Sigmoid colon (tissue), 7 donors: Measurements from ENCODE around the gene TENM4. TPM values are rescaled to one million over a fixed set of nuclear protein-coding genes. Genes with fewer than 3 reads are reported as not detected.

Source experiments
- DNase-seq: peaks from one replicate; pipeline ENCODE4 v3.0.0-alpha.2; 2019
- H3K27ac ChIP-seq, 4 donors: fragments of 200-600 bp; sonication (generic); one replicate each; pipeline ENCODE4 v1.5.1; 2016 to 2019; ENCODE audit warnings: mild to moderate bottlenecking in 1 of 4
- H3K27me3 ChIP-seq, 3 donors: fragments of 200-600 bp; sonication (generic); one replicate each; pipeline ENCODE4 v1.5.1; 2019; ENCODE audit warnings: mild to moderate bottlenecking in 1 of 3
- H3K36me3 ChIP-seq, 4 donors: fragments of 200-600 bp; sonication (generic); one replicate each; pipeline ENCODE4 v1.5.1; 2016 to 2019
- H3K4me1 ChIP-seq, 4 donors: fragments of 200-600 bp; sonication (generic); one replicate each; pipeline ENCODE4 v1.5.1; 2017 to 2019
- H3K4me3 ChIP-seq, 4 donors: fragments of 200-600 bp; sonication (generic); one replicate each; pipeline ENCODE4 v1.5.1; 2017 to 2019; ENCODE audit warnings: mild to moderate bottlenecking in 2 of 4, moderate library complexity in 1 of 4
- H3K9me3 ChIP-seq, 4 donors: fragments of 200-600 bp in 3 of 4; sonication (generic) in 3 of 4; one replicate each; pipeline versions ENCODE4 v1.5.1 to v1.6.1; 2013 to 2019
- CTCF ChIP-seq, 4 experiments: fragments of 450-650 bp in 3 of 4; fragments of 200-600 bp in 1 of 4; IDR thresholded peaks; one replicate each; pipeline ENCODE4 v1.5.1; 2016 to 2019; ENCODE audit warnings: antibody characterized with exemption in 4 of 4, mild to moderate bottlenecking in 3 of 4, moderate library complexity in 2 of 4
- EP300 ChIP-seq, 4 donors: sonication (generic); formaldehyde crosslinking; IDR thresholded peaks; one replicate each; pipeline ENCODE4 v1.6.1; 2017; ENCODE audit warnings: antibody characterized with exemption in 4 of 4
- POLR2A ChIP-seq, 2 donors: fragments of 450-650 bp; IDR thresholded peaks; one replicate each; pipeline ENCODE4 v1.6.1; 2016; ENCODE audit warnings: antibody characterized with exemption in 2 of 2, mild to moderate bottlenecking in 2 of 2, moderate library complexity in 2 of 2
- POLR2AphosphoS5 ChIP-seq, 4 donors: sonication (generic); formaldehyde crosslinking; IDR thresholded peaks; one replicate each; pipeline ENCODE4 v1.6.1; 2017; ENCODE audit warnings: antibody characterized with exemption in 4 of 4
- WGBS, 2 donors: extraction: QIAGEN DNeasy Blood & Tissue Kit; methylation state at CpG; one replicate each; pipeline ENCODE4 v1.1.7; 2013; 5-methylcytosine and 5-hydroxymethylcytosine counted together
- intact Hi-C: fragments of 100-400 bp; cut with DNase I; formaldehyde crosslinking; loops from one replicate; pipeline ENCODE4 v1.15.1; 2023
- polyA plus RNA-seq, 3 donors: library from polyadenylated mRNA; stranded (reverse); fragments of 200-250 nt; gene quantifications; one replicate each; pipeline ENCODE4 v1.2.3, GENCODE V29; 2013
- total RNA-seq, 4 donors: library from RNA; depleted of rRNA; stranded (reverse); fragments of >200 nt; gene quantifications; one replicate each; pipeline ENCODE4 v1.1.0, GENCODE V29; 2016
- donor health status: healthy with polysubstance abuse.
- donor health status: Bipolar disorder and iron deficiency.
- donor health status: healthy.

The TENM4 gene
- total and polyA plus RNA-seq, 7 donors, result 0.23 to 14.6 (median 1.9) TPM; not detected in 1

GRCh38 chr11:78630561-78631303 is 810.1 kb downstream of the TENM4 start:
- Histone ChIP-seq H3K36me3 (no peaks in the 10 kb centered on the region), H3K27me3 (peaks cover 0 to 4% (median 0%) of the 10 kb centered on the region in 3 donors), H3K9me3 (peaks cover 0 to 16% (median 11%) of the 10 kb centered on the region in 4 donors), H3K4me3 (no peak overlapping the region), H3K27ac (no peak overlapping the region), H3K4me1 (no peaks in the 10 kb centered on the region)
- no peak for DNase-seq
- 76 to 89% methylated on average over 4 of the region's 4 CpGs for WGBS, 2 donors
- intact Hi-C loops, result no loop called here
- TF ChIP-seq POLR2A (IDR thresholded peaks at IDR 0.05), result no peak
- TF ChIP-seq CTCF (IDR thresholded peaks at IDR 0.05), result no peak
- TF ChIP-seq POLR2AphosphoS5 (IDR thresholded peaks at IDR 0.05), result no peak
- TF ChIP-seq EP300 (IDR thresholded peaks at IDR 0.05), result no peak

- Histone ChIP-seq H3K27ac (no peak overlapping the region), H3K4me3 (no peak overlapping the region), H3K36me3 (no peaks in the 10 kb centered on the region), H3K9me3 (peaks cover 0 to 16% (median 11%) of the 10 kb centered on the region in 4 donors), H3K27me3 (peaks cover 0 to 4% (median 0%) of the 10 kb centered on the region in 3 donors), H3K4me1 (no peaks in the 10 kb centered on the region)
- TF ChIP-seq POLR2AphosphoS5 (IDR thresholded peaks at IDR 0.05), result no peak
- TF ChIP-seq EP300 (IDR thresholded peaks at IDR 0.05), result no peak
- TF ChIP-seq POLR2A (IDR thresholded peaks at IDR 0.05), result no peak
- TF ChIP-seq CTCF (IDR thresholded peaks at IDR 0.05), result no peak
- DNase-seq, result no peak
- WGBS, 2 donors, result 85 to 91% methylated on average over 3 of the region's 3 CpGs
- intact Hi-C loops, result no loop called here
These were observed 810.7 kb downstream of the TENM4 start for GRCh38 chr11:78630155-78630554.

- no peak overlapping the region for H3K27ac ChIP-seq
- no peak for DNase-seq
- WGBS, 2 donors, result 69 to 78% methylated on average over 5 of the region's 5 CpGs
- no peaks in the 10 kb centered on the region for H3K36me3 ChIP-seq
- no peaks in the 10 kb centered on the region for H3K27me3 ChIP-seq
- H3K4me1 ChIP-seq, result no peaks in the 10 kb centered on the region
- intact Hi-C loops, result no loop called here
- no peak overlapping the region for H3K4me3 ChIP-seq
- peaks cover 0 to 11% (median 0%) of the 10 kb centered on the region in 4 donors for H3K9me3 ChIP-seq
- TF ChIP-seq POLR2AphosphoS5 (IDR thresholded peaks at IDR 0.05) (no peak), POLR2A (IDR thresholded peaks at IDR 0.05) (no peak), EP300 (IDR thresholded peaks at IDR 0.05) (no peak), CTCF (IDR thresholded peaks at IDR 0.05) (no peak)
These were observed 818.2 kb downstream of the TENM4 start for GRCh38 chr11:78622666-78623065.

GRCh38 chr11:78620159-78620558 is 820.7 kb downstream of the TENM4 start:
- DNase-seq, result no peak
- Histone ChIP-seq H3K27me3 (no peaks in the 10 kb centered on the region), H3K4me3 (no peak overlapping the region), H3K36me3 (no peaks in the 10 kb centered on the region), H3K9me3 (peaks cover 0 to 11% (median 0%) of the 10 kb centered on the region in 4 donors), H3K4me1 (no peaks in the 10 kb centered on the region), H3K27ac (no peak overlapping the region)
- 64 to 89% methylated on average over 2 of the region's 2 CpGs for WGBS, 2 donors
- no peak for TF ChIP-seq CTCF (IDR thresholded peaks at IDR 0.05)
- TF ChIP-seq POLR2AphosphoS5 (IDR thresholded peaks at IDR 0.05), result no peak
- no peak for TF ChIP-seq EP300 (IDR thresholded peaks at IDR 0.05)
- no peak for TF ChIP-seq POLR2A (IDR thresholded peaks at IDR 0.05)
- intact Hi-C loops, result no loop called here
